Suprapubic skin (tissue), 4 donors: Measurements from ENCODE around the gene AK2.

Source experiments
- CTCF ChIP-seq, 2 donors: fragments of 200-600 bp in 1 of 2; fragments of 450-650 bp in 1 of 2; sonication (generic) in 1 of 2; IDR thresholded peaks; one replicate each; pipeline ENCODE4 v1.5.1; 2016 to 2019; ENCODE audit warnings: antibody characterized with exemption in 2 of 2, mild to moderate bottlenecking in 1 of 2, moderate library complexity in 1 of 2
- EP300 ChIP-seq: sonication (generic); formaldehyde crosslinking; IDR thresholded peaks from one replicate; pipeline ENCODE4 v1.6.1; 2017; ENCODE audit warnings: antibody characterized with exemption
- POLR2AphosphoS5 ChIP-seq, 3 donors: sonication (generic); formaldehyde crosslinking; IDR thresholded peaks; one replicate each; pipeline ENCODE4 v1.6.1; 2017; ENCODE audit warnings: antibody characterized with exemption in 3 of 3

DNA sequence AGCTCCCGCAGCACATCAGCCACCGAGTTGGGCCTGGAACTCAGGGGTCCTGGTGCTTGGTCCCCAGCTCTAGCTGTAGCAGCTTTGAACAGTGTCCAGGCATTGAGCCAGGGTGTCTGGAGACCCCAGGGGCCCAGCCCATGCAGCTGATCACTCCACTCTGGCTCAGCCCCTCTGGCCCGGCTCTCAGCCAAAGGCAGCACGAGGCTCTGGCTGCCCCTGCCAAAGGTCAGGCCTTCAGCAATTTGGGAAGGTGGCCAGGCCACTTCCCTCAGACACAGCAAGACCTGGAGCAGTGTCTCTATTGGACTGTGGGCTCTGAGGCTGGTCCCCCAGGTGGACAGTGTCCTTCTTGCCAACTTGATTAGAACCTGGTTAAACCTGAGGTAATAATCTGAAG lies 37.7 kb downstream of the AK2 start:
- no peak for TF ChIP-seq POLR2AphosphoS5 (IDR thresholded peaks at IDR 0.05)
- TF ChIP-seq EP300 = no peak
- no peak for TF ChIP-seq CTCF (IDR thresholded peaks at IDR 0.05)
